K562 (cell line): ENCODE results near the gene LYST. TPM values are rescaled to one million over a fixed set of nuclear protein-coding genes. Genes with fewer than 3 reads are reported as not detected.

Experiments used
- ATAC-seq: fragments of 200-7000 bp; cut with Tn5 transposase; 3 replicates; pipeline ENCODE4 v1.9.1; 2020; ENCODE audit warnings: moderate library complexity
- BruUV-seq: library from RNA; stranded (reverse); fragments of 400-500 nt; replicated peaks from 2 replicates; lab custom pipeline; 2021; lab: Mats Ljungman, UMichigan
- CTCF ChIA-PET: fragments of 300-600 bp; formaldehyde crosslinking; extraction: SDS; loops from one replicate; lab custom pipeline; 2021; ENCODE audit warnings: low intra/inter-chr PET ratio; lab: Yijun Ruan, JAX
- POLR2A ChIA-PET: fragments of 300-600, 350-650 bp; sonication (Branson Sonifier 250); formaldehyde crosslinking; extraction: SDS; loops from one replicate; lab custom pipeline; 2021; ENCODE audit warnings: antibody characterized with exemption, inconsistent platforms; lab: Yijun Ruan, JAX
- DNase-seq, 4 experiments: peaks; one replicate each; pipeline versions ENCODE4 v3.0.0 to v3.0.0-alpha.2; 2011 to 2018; ENCODE audit warnings: low spot score in 3 of 4, mixed read lengths in 3 of 4; ENCODE audit errors: extremely low read depth in 1 of 4
- FAIRE-seq: peaks from 2 replicates; lab custom pipeline; 2011; peaks lifted over from hg19 to GRCh38; lab: Jason Lieb, UNC
- H2AFZ ChIP-seq: 2 replicates; pipeline ENCODE4 v1.6.0; 2011; ENCODE audit warnings: low read depth, low read length, control low read depth, inconsistent platforms
- H3K27ac ChIP-seq: fragments of 200-600 bp; 3 replicates; pipeline ENCODE4 v1.8.0; 2011; ENCODE audit warnings: low read depth, mild to moderate bottlenecking, control low read depth, inconsistent platforms, low read length, moderate library complexity, mixed read lengths; ENCODE audit errors: extremely low read depth
- H3K27me3 ChIP-seq, 2 experiments: fragments of 300-600 bp in 1 of 2; 2 replicates in 1 of 2; 3 replicates in 1 of 2; pipeline versions ENCODE4 v1.6.0 to v1.8.0; 2011; ENCODE audit warnings: inconsistent platforms in 2 of 2, low read length in 2 of 2, mild to moderate bottlenecking in 1 of 2, mixed read lengths in 1 of 2, moderate library complexity in 1 of 2; ENCODE audit not compliant: control insufficient read depth in 2 of 2, insufficient read depth in 2 of 2
- H3K36me3 ChIP-seq: fragments of 300-600 bp; 3 replicates; pipeline ENCODE4 v1.8.0; 2011; ENCODE audit warnings: mild to moderate bottlenecking, low read length, inconsistent platforms; ENCODE audit not compliant: control insufficient read depth, insufficient read depth
- H3K4me1 ChIP-seq, 2 experiments: fragments of 200-600 bp in 1 of 2; replicated peaks in 1 of 2; 2 replicates in 1 of 2; 3 replicates in 1 of 2; pipeline versions ENCODE4 v1.5.1 to v1.8.0; 2011; ENCODE audit warnings: inconsistent platforms in 2 of 2, low read length in 2 of 2, mild to moderate bottlenecking in 1 of 2, mixed read lengths in 1 of 2, moderate library complexity in 1 of 2; ENCODE audit not compliant: control insufficient read depth in 2 of 2, insufficient read depth in 2 of 2
- H3K4me2 ChIP-seq: 2 replicates; pipeline ENCODE4 v1.6.1; 2011; ENCODE audit warnings: low read length, control low read depth, inconsistent platforms, mixed read lengths; ENCODE audit not compliant: insufficient read depth
- H3K4me3 ChIP-seq: fragments of 200-600 bp; sonication (generic), shearing (Covaris generic); 2 replicates; pipeline ENCODE4 v1.5.1; 2016; ENCODE audit warnings: control low read depth, inconsistent platforms
- H3K79me2 ChIP-seq: fragments of 200-600 bp; 3 replicates; pipeline ENCODE4 v1.8.0; 2011; ENCODE audit warnings: low read length, inconsistent platforms; ENCODE audit not compliant: control insufficient read depth, insufficient read depth
- H3K9ac ChIP-seq, 2 experiments: 2 replicates each; pipeline versions ENCODE4 v1.6.0 to v1.6.1; 2011; ENCODE audit warnings: low read depth in 2 of 2, low read length in 2 of 2, control low read depth in 1 of 2, inconsistent platforms in 1 of 2, mild to moderate bottlenecking in 1 of 2, mixed read lengths in 1 of 2; ENCODE audit not compliant: insufficient read depth in 1 of 2
- H3K9me1 ChIP-seq: one replicate; pipeline ENCODE4 v1.6.0; 2011; ENCODE audit warnings: inconsistent platforms, mild to moderate bottlenecking, low read length, moderate library complexity; ENCODE audit not compliant: control insufficient read depth, insufficient read depth
- H3K9me3 ChIP-seq: replicated peaks from 2 replicates; pipeline ENCODE4 v1.5.1; 2011; ENCODE audit warnings: low read depth, low read length, inconsistent platforms; ENCODE audit not compliant: control insufficient read depth, insufficient read depth
- H4K20me1 ChIP-seq: replicated peaks from 2 replicates; pipeline ENCODE4 v1.6.1; 2011; ENCODE audit warnings: low read length, inconsistent platforms, mixed read lengths; ENCODE audit not compliant: control insufficient read depth, insufficient read depth
- GABPB2 ChIP-seq: fragments of 250-450 bp; sonication (Bioruptor Pico); conservative IDR thresholded peaks from 2 replicates; pipeline ENCODE4 v1.5.1; 2021; ENCODE audit warnings: mild to moderate bottlenecking
- GMEB1 ChIP-seq: fragments of 250-450 bp; sonication (Bioruptor Pico); IDR thresholded peaks from 2 replicates; pipeline ENCODE4 v1.4.0; 2020; ENCODE audit warnings: mild to moderate bottlenecking
- PCBP1 ChIP-seq: fragments of 200-400 bp; formaldehyde crosslinking; IDR thresholded peaks from 2 replicates; pipeline ENCODE4 v1.6.1; 2018; ENCODE audit warnings: mild to moderate bottlenecking, low read depth, low read length; ENCODE audit not compliant: poor library complexity, severe bottlenecking
- UBTF ChIP-seq, 2 experiments: IDR thresholded peaks; 2 replicates each; pipeline ENCODE4 v1.6.1; 2012; ENCODE audit warnings: improper control_type of control experiment in 2 of 2, low read depth in 2 of 2, low read length in 2 of 2, borderline replicate concordance in 1 of 2
- ZBTB40 ChIP-seq, 2 experiments: fragments of 450-650 bp in 1 of 2; sonication (generic) in 1 of 2; formaldehyde crosslinking in 1 of 2; IDR thresholded peaks; 2 replicates each; pipeline versions ENCODE4 v1.7.1 to v1.9.0; 2016 to 2022; ENCODE audit warnings: inconsistent platforms in 1 of 2, mild to moderate bottlenecking in 1 of 2, missing genetic modification reagents in 1 of 2
- ZNF12 ChIP-seq: sonication (generic); formaldehyde crosslinking; IDR thresholded peaks from 2 replicates; pipeline ENCODE4 v1.4.0; 2020; ENCODE audit warnings: mild to moderate bottlenecking, missing genetic modification reagents
- WGBS: fragments of 100-300 bp; shearing (Covaris generic); methylation state at CpG from one replicate; pipeline ENCODE4 v1.1.6; 2016; ENCODE audit warnings: low coverage, mixed read lengths; ENCODE audit not compliant: insufficient coverage; ENCODE audit errors: missing lambda C conversion rate; 5-methylcytosine and 5-hydroxymethylcytosine counted together
- in situ Hi-C: fragments of 300-500 bp; cut with MboI; formaldehyde crosslinking; loops from 4 replicates; pipeline ENCODE4 v1.15.0; 2018; ENCODE audit warnings: inconsistent platforms, mixed read lengths
- intact Hi-C: fragments of 100-400 bp; cut with micrococcal nuclease; formaldehyde crosslinking; loops from 2 replicates; pipeline ENCODE4 v1.14.2; 2022
- polyA plus RNA-seq, 8 experiments: library from polyadenylated mRNA; depleted of rRNA in 4 of 8; stranded (reverse) in 5 of 8; unstranded in 3 of 8; fragments of >200 nt; fragmentation: Nextera tagmentation in 2 of 8; fragmentation: Illumina TruSeq in 1 of 8; extraction: Ambion mirVana in 2 of 8; extraction: Trizol in 1 of 8; gene quantifications; 2 replicates each; pipeline versions ENCODE4 v1.2.1 to v1.2.3, GENCODE V29; 2011 to 2014; ENCODE audit warnings: inconsistent platforms in 1 of 8, missing spikeins in 1 of 8
- total RNA-seq, 7 experiments: library from RNA; depleted of rRNA in 6 of 7; stranded (reverse); fragments of >200 nt in 6 of 7; fragmentation: Illumina TruSeq in 2 of 7; extraction: Trizol in 2 of 7; gene quantifications; 2 replicates each; pipeline versions ENCODE4 v1.2.1 to v1.2.3, GENCODE V29; 2011 to 2021; ENCODE audit warnings: low replicate concordance in 1 of 7

LYST gene
- total and polyA plus RNA-seq, 9 of the 15 experiments (the other 6 are each of a cell fraction or from before 2014, with no cell fraction given): 0.73 to 2.4 (median 1.4) TPM

- no peaks in the 10 kb centered on the region for H3K79me2 ChIP-seq
- no TSS peak for BruUV-seq
- in situ Hi-C loops (no loop called here), intact Hi-C loops (no loop called here)
- no peaks in the 10 kb centered on the region for H3K36me3 ChIP-seq
- no peak overlapping the region for H3K4me2 ChIP-seq
- no peaks in the 10 kb centered on the region for H3K9me1 ChIP-seq
- H3K27me3 ChIP-seq: peaks cover 36 to 59% of the 10 kb centered on the region in 2 experiments
- POLR2A ChIA-PET: interaction anchor here (0.6 to 0.7 kb wide), 2 partner anchors 48 to 95 kb away, joined by 3 read pairs; no protein-coding TSS in a partner anchor
- no peak overlapping the region for H3K4me3 ChIP-seq
- DNase-seq (no peak), ATAC-seq (no peak; the same call in 1 of the 3 replicates), FAIRE-seq (no peak)
- H3K9me3 ChIP-seq: no peaks in the 10 kb centered on the region
- H2AFZ ChIP-seq: no peak overlapping the region
- 1% methylated on average over 18 of the region's 18 CpGs for WGBS
- H3K9ac ChIP-seq: no peak overlapping the region
- H3K4me1 ChIP-seq: no peaks in the 10 kb centered on the region
- CTCF ChIA-PET: no interaction called here
- H3K27ac ChIP-seq: no peak overlapping the region
- 0 out of 2 replicates have a peak, but pooled peaks cover 2% of the 10 kb centered on the region for H4K20me1 ChIP-seq
- TF ChIP-seq PCBP1 (no peak), GABPB2 (CRISPR knock-in tag) (no peak), GMEB1 (CRISPR knock-in tag) (no peak), UBTF (IDR thresholded peaks at IDR 0.05; ENCODE audit: borderline replicate concordance in 1 of 2, low read depth in 2 of 2, low read length in 2 of 2) (no peak), ZBTB40 (IDR thresholded peaks at IDR 0.05) (no peak), ZBTB40 (CRISPR knock-in tag; IDR thresholded peaks at IDR 0.05) (no peak), ZNF12 (CRISPR knock-in tag) (no peak)
Observed at GRCh38 chr1:235622936-235623779, 243.5 kb downstream of the LYST start.
